Measurements from ENCODE around the gene BRWD1. TPM values are rescaled to one million over a fixed set of nuclear protein-coding genes. Genes with fewer than 3 reads are reported as not detected.

Gene BRWD1
- total and polyA plus RNA-seq, 2 of the 8 experiments (the other 6 are each of a cell fraction or from before 2014, with no cell fraction given): 9.3 to 45.2 TPM

GRCh38 chr21:39134288-39134810 is 179.1 kb downstream of the BRWD1 start (continued):
- TF ChIP-seq, protein P1, sequence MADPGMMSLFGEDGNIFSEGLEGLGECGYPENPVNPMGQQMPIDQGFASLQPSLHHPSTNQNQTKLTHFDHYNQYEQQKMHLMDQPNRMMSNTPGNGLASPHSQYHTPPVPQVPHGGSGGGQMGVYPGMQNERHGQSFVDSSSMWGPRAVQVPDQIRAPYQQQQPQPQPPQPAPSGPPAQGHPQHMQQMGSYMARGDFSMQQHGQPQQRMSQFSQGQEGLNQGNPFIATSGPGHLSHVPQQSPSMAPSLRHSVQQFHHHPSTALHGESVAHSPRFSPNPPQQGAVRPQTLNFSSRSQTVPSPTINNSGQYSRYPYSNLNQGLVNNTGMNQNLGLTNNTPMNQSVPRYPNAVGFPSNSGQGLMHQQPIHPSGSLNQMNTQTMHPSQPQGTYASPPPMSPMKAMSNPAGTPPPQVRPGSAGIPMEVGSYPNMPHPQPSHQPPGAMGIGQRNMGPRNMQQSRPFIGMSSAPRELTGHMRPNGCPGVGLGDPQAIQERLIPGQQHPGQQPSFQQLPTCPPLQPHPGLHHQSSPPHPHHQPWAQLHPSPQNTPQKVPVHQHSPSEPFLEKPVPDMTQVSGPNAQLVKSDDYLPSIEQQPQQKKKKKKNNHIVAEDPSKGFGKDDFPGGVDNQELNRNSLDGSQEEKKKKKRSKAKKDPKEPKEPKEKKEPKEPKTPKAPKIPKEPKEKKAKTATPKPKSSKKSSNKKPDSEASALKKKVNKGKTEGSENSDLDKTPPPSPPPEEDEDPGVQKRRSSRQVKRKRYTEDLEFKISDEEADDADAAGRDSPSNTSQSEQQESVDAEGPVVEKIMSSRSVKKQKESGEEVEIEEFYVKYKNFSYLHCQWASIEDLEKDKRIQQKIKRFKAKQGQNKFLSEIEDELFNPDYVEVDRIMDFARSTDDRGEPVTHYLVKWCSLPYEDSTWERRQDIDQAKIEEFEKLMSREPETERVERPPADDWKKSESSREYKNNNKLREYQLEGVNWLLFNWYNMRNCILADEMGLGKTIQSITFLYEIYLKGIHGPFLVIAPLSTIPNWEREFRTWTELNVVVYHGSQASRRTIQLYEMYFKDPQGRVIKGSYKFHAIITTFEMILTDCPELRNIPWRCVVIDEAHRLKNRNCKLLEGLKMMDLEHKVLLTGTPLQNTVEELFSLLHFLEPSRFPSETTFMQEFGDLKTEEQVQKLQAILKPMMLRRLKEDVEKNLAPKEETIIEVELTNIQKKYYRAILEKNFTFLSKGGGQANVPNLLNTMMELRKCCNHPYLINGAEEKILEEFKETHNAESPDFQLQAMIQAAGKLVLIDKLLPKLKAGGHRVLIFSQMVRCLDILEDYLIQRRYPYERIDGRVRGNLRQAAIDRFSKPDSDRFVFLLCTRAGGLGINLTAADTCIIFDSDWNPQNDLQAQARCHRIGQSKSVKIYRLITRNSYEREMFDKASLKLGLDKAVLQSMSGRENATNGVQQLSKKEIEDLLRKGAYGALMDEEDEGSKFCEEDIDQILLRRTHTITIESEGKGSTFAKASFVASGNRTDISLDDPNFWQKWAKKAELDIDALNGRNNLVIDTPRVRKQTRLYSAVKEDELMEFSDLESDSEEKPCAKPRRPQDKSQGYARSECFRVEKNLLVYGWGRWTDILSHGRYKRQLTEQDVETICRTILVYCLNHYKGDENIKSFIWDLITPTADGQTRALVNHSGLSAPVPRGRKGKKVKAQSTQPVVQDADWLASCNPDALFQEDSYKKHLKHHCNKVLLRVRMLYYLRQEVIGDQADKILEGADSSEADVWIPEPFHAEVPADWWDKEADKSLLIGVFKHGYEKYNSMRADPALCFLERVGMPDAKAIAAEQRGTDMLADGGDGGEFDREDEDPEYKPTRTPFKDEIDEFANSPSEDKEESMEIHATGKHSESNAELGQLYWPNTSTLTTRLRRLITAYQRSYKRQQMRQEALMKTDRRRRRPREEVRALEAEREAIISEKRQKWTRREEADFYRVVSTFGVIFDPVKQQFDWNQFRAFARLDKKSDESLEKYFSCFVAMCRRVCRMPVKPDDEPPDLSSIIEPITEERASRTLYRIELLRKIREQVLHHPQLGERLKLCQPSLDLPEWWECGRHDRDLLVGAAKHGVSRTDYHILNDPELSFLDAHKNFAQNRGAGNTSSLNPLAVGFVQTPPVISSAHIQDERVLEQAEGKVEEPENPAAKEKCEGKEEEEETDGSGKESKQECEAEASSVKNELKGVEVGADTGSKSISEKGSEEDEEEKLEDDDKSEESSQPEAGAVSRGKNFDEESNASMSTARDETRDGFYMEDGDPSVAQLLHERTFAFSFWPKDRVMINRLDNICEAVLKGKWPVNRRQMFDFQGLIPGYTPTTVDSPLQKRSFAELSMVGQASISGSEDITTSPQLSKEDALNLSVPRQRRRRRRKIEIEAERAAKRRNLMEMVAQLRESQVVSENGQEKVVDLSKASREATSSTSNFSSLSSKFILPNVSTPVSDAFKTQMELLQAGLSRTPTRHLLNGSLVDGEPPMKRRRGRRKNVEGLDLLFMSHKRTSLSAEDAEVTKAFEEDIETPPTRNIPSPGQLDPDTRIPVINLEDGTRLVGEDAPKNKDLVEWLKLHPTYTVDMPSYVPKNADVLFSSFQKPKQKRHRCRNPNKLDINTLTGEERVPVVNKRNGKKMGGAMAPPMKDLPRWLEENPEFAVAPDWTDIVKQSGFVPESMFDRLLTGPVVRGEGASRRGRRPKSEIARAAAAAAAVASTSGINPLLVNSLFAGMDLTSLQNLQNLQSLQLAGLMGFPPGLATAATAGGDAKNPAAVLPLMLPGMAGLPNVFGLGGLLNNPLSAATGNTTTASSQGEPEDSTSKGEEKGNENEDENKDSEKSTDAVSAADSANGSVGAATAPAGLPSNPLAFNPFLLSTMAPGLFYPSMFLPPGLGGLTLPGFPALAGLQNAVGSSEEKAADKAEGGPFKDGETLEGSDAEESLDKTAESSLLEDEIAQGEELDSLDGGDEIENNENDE (IDR thresholded peaks at IDR 0.05; ENCODE audit: insufficient replicate concordance, low read length): no peak
- TF ChIP-seq JUN (IDR thresholded peaks at IDR 0.05; ENCODE audit: low read depth, low read length) (no peak), ZNF274 (IDR thresholded peaks at IDR 0.05; ENCODE audit: borderline replicate concordance, extremely low read depth, low read length) (no peak), SRF (IDR thresholded peaks at IDR 0.05; ENCODE audit: low read depth, low read length) (no peak), ASH2L (IDR thresholded peaks at IDR 0.05; ENCODE audit: low read length) (no peak), E2F6 (IDR thresholded peaks at IDR 0.05) (no peak), NANOG (IDR thresholded peaks at IDR 0.05; ENCODE audit: insufficient read depth, low read depth, low read length, poor library complexity, severe bottlenecking) (no peak), TAF7 (optimal IDR thresholded peaks at IDR 0.05; ENCODE audit: borderline replicate concordance, low read depth, low read length) (no peak), RFX5 (IDR thresholded peaks at IDR 0.05; ENCODE audit: borderline replicate concordance, low read depth, low read length) (no peak), MAFK (IDR thresholded peaks at IDR 0.05; ENCODE audit: low read depth, low read length) (no peak), CBX5 (IDR thresholded peaks at IDR 0.05; ENCODE audit: low read depth, low read length) (no peak)

Data from H1 (cell line).